ENCODE results near the gene MRPL17.
A peak's percentile ranks its signal among the peaks of the same experiment; 100 is the strongest.
"Not testable (repeated sequence)": the region's sequence is repeated elsewhere in the genome, so short reads cannot be mapped to it uniquely, and the experiment has no call there.

Gene MRPL17

DNA sequence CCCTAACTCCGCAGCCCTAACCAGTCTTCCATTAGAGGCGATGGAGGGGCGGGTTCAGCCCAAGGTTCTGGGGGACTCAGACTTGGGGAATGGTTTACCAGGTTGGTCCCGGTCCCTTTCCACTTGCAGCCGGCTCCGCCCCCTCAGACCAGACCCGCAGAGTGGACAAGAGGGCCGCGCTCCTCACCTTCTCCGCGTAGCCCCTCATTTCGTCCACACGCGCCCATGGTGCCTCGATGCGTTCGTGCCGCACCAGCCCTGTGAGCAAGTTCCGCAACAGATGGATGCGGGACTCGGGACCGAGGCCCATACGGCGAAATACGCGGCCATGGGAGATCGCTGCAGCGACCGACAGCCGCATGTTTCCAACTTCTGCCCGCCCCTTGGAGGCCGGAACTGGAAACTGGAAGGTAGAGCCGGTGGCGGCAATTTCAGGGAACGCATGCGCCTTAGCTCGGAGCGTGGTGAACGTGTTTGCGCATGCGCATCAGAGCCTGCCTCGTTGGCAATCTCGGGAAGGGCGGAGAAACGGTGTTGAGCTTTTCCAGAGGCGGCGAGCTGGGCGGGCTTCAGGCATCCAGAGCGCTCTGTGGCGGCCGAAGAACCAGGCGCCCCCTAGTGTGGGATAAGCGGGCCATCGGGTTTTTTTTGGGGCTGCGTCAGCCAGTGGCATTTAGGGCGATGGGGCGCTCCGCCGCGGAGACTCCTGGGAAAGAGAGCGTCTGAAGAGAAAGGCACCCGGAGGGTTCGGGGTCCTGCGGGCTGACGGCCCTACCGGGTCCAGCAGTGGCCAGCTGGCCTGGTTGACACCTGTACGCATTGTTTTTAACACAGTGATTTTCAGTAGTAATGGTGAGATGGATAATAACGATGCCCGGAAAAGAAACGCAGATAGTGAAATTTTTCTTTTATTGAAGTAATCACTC is at the start of gene MRPL17:
Gene MRPL17 (minus strand): TSS at position 405 of the 926 bp plus-strand sequence. CDS start 44 bp downstream, at position 361.
- peak; percentile 99 for DNase-seq

DNA sequence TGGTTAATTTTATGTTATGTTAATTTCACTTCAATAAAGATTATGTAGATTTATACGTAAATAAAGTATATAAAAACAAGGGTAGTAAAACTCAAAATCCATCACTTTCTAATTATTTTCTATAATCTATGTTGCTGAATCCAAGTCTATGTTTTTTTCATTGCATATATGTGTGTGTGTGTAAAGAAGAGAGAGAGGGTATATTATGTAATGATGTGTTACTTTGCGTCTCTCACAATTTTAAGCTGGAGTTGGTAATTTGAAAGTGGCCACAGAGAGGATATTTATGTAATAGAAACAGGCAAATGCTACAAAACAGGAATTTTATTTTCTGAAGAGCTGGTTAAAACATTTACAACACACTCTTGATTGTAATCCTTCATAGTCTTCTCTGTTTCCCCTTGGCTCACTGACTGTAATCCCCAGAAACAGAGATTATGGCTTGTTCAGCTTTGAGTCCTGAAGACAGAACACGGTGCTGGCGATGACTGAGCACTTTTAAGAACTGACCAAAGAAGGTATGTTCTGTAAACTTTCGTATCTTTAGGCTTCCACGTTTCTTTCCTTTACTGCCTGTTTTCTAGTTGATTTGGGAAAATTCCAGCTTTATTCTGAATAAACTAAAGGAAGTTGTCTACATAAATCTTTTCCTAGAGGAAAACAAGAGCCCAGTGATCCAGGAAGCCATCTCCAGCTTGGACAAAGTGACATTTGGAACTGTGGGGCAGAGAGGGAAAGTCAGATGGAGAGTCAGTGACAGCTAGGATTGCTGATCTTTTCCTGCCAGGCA is 45.0 kb upstream of the MRPL17 start:
- no peak for DNase-seq

DNA sequence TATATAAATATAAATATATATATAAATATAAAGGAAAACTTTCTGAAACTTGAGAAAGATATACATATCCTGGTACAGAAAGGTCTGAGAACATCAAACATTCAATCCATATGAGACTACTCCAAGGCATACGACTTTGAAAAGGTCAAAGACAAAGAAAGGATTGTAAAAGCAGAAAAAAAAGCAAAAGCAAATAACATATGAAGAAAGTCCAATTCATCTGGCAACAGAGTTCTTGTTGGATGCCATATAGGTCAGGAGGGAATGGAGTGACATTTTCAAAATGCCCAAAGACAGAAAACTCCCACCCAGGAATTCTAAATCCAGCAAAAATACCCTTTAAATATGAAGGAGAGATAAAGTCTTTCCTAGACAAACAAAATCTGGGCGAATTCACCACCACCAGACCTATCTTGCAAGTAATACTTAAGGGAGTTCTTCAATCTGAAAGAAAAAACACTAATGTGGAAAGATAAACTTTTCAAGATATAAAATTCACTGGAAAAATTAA is 42.3 kb upstream of the MRPL17 start:
- DNase-seq, result no peak

DNA sequence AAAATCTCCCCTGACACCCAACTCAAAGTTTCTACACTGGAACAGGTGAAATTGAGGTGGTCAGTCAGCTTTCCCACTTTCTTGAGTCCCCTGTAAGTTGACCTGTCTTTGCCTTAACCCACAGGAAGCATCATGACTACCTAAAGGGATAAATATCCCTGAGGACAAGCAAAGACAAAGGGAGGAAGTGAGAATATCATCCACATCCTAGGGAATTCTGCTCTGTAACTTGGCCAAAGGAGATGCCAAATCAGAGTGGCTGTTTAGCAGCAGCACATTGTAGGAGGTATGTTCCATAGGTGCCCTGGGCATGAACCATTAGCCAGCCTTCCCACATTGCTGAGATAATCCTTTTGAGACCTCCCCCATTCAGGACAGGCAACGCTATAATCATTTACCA is 40.9 kb upstream of the MRPL17 start:
- DNase-seq, result no peak

DNA sequence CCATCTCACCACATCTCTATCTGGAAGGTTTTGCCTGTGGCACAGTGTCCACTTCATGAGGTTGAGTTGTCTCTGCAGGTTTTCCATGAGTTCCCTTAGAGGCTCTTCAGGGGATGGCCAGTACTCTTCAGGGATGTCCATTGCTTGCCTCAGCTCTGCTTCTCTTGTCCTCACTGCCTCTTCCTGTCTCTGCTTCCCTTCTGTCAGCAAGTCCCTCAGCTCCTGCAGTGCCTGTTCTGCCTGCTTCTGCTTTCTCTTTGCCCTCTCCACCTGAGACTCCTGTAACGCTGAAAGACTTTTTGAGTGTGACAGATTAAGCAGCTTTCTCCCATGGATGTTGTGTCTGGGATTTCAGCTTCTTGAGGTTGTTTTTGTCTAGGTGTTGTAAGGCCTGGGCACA is 38.2 kb upstream of the MRPL17 start:
- no peak for DNase-seq

DNA sequence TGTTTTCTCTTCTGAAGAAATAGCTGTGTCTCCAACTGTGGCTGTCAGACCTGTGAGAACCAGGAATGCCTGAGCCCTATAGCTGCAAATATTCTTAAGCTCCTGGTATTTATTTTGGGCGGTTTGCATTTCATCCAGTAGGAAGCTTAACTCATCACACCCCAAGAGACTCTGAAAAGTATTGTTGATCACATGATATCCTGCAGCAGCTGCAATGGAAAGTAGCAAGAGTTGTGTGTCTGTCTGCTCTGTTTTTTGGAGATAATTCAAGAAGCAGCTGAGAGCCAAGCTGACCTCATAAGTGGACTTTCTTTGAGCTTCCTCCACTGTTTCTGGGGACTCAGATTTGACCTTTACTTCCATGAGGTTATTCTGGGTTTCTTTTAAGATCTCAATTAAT is 36.4 kb upstream of the MRPL17 start:
- peak; percentile 12 for DNase-seq

DNA sequence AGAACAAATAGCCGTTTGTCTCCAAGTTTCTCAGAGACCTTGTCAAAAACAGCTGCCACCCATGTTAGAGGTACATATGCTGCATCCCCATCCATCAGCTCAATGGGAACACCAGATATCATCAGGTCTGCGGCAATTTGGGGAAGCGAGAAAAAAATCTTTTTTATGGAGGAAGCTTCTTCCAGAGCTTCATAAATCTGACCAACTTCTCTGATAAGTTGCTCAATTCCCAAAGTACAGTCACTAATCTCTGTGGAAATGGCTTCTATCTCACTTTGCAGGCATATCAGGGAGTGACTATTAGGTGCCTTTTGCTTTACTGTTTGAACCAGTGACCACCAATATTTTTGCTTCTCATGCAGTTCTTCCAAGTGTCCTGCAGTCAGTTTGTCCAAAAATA is 34.3 kb upstream of the MRPL17 start:
- DNase-seq, result no peak

DNA sequence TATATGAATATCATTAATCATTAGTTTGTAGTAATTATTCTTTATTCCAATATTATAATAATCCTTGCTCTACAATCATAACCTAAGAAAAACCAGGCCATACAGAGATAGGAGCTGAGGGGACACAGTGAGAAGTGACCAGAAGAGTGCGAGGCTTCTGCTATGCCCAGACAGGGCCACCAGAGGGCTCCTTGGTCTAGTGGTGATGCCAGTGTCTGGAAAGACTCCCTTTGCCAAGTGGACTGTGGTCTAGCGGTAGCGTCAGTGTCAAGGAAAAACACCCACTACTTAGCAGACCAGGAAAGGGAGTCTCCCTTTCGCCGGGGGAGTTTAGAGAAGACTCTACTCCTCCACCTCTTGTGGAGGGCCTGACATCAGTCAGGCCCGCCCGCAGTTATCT is 28.4 kb upstream of the MRPL17 start:
- DNase-seq, result not testable (repeated sequence)

DNA sequence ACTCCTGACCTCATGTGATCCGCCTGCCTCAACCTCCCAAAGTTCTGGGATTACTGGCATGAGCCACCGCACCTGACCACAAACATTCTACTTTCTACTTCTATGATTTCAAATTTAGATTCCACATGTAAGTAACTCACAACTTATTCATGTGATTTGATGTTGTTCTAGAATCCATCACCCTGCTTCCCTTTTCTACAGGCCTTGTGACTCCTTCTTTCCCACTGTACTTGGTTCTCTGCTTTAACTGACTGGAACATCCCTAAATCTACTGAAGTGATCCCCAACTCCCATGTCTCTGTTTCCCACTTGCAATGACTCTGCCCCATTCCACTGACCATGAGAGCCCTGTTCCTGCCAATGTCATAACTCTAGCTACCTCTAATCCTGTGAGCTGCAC is 25.7 kb upstream of the MRPL17 start:
- DNase-seq, result no peak

DNA sequence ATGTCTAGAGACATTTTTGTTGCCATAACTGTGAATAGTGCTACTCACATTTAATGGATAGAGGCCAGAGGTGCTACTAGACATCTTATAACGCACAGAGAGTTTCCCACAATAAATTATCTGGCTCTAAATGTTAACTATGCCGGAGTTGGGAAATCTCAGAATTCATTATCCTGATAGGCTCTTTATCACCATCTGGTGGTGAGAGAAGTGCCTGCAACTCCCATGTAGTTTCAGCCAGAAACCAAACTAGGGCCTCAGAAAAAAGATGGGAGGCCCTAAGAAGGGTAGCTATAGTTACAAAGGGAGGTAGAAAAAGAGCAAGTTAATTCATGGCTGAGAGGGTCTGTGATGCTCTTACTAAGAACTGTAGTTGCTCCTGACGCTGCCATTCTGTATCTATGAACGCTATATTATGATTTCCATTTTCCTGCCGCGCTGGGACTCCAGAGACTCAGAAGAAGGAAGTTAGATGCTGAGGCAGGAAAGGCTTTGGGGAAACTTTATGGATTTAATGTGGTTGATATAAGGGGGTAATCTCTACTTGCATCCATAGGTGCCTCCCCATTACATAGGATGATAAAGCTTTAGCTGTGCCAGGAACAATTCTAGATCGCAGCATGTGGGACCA is 22.9 kb upstream of the MRPL17 start:
- DNase-seq, result peak; percentile 60

DNA sequence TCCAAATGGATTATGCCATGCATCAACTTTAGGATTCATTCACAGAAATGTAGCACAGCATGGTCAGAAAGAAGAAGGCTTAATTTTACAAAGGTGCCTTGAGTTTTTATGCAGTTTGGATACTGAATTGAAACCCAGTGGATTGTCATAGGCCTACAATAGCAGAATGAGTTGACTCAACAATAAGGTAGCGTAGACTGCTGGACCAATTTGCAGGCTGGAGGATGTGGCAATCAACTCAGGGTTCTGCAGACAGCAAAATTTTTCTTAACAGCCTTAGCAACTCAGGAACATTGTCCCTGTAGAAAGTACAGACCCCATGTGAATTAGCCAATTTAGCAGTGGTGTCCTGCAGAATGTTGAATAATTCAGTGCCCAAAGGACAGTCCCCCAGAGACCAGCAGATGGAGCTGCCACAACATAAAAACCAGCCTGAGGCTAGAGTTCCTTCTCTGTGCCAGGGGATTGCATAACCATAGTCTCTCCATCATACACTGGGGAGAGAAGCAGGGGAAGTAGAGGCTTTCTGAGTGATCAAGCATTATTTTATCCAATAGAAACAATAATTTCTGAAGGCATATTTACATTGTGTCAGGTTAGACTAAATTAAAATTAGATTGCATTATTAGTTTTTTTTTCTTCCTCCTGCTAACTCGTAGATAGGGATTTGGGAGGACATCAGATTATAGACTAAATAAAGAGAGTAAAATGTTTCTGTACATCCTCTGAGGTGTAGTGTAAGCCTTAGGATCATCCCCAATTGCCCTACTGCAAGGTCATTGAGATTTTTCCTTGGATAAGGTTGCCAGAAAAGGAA is 20.3 kb upstream of the MRPL17 start:
- DNase-seq, result peak; percentile 60

DNA sequence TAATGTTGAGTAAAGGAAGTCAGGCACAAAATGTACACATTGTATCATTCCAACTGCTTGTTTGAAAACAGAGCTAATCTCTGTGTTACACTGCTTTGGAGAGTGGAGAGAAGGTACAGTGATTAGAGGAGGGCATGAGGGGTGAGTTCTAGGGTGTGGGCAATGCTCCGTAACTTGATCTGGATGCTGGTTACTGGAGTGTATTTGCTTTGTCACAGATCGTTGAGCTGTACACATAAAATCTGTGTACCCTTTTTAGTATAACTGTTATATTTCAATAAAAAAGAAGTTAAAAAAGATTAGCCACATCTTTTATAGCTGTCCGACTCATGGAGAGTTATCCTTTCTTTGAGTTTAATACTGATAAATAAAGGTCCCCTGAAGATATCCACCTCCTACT is 18.8 kb upstream of the MRPL17 start:
- DNase-seq, result not testable (repeated sequence)

DNA sequence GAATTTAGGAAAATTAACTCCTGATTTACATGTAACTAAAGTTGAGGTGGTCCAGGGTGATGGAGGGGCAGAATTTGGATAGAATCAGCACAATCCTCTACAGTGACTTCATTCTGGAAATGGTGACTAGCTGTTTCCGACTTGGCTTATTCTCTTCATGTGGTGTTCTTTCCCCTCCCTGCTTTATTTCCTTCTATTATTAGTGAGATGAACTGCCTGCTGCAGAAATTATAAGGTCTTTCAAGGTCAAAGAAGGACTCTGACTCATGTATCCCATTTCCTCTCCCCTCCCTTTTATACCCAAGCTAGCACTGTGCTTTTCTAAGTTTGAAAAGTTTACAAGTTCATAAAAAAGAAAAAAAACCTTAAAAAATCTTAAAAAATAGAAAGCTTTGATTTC is 12.2 kb upstream of the MRPL17 start:
- peak; percentile 64 for DNase-seq

DNA sequence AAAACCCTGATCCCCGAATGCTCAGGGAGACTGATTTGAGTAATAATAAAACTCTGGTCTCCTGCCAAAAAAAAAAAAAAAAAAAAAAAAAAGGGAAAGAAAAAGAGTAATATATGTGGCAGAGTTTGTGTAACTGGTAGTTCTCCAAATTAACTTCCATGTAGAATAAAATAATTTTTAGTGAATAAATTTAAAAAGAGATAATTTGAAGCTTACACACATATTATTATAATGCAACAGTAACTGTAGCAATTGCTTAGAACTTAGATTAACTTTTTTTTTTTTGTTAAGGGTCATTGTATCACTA is 11.0 kb upstream of the MRPL17 start:
- DNase-seq, result no peak

DNA sequence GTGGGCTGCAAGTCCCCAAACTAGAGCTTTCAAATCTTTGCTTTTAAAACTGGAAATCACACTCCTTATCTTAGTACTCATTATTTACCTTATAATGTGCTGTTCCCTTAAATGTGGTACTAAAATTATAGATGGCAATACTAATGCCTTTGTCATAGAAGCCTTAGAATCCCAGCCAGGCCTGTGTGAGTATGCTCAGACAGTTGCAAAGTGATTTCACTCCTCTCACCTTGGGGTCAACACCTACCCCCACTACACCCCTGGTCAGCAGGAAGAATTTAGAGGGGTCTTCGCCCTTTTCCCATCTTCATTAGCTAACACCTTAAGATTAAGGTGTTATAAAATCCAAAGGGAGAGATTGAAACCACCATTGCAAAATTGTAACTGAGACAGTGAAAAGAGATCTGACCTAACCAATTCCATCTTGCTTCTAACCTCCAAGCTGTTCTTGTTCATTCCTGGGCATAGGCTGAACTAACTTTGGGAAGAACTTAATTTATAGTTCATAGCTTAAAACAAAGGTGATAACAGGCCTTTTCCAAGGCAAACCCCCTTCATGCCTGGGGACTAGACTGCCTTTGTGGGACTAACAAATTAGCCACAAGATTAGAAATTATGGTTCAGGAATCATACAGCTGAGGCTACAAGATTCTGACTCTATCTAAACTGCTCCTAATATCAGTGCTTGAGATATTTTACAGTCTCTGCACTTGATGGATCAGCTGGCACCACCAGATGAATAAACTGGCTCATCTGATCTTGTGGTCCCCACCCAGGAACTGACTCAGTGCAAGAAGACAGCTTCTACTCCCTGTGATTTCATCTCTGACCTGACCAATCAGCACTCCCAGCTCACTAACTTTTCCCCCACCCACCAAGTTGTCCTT is 10.4 kb upstream of the MRPL17 start:
- DNase-seq, result peak; percentile 84

DNA sequence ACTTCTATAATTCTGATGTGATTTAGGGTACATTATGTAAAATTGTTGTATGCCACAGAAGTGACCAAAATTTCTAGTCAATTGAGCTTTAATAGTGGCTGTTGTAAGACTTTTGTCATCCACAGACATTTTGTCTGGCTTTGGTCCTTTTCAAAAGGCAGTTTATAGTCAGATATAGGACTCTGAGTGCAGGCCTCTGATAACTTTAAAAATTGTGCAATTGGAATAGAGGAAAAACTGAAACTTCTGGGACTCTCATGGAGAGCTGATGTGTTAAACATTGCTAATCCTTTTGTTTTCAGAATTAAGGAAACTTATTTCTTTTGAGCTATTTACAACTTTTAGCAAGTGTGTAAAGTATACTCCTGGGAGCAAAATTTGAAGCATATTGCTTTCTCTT is 9.0 kb upstream of the MRPL17 start:
- DNase-seq, result no peak

DNA sequence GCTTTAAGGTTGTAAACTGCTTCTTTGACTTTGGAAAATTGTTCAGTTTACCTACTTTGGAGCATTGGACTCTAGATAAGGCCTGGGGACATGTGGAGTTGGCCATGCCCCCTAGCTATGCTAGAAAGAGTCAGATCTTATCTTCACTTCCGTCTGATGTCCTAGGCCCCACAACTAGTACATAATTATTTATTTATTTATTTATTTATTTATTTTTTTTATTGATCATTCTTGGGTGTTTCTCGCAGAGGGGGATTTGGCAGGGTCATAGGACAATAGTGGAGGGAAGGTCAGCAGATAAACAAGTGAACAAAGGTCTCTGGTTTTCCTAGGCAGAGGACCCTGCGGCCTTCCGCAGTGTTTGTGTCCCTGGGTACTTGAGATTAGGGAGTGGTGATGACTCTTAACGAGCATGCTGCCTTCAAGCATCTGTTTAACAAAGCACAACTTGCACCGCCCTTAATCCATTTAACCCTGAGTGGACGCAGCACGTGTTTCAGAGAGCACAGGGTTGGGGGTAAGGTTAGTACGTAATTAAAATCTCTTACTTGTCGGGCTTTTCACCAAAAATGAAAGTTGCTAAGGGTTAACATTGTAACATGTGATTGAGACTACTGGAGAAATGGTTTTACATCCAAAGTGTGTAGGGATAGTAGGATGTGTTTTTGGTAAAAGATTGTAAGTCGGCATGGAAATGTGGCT is 7.4 kb upstream of the MRPL17 start:
- DNase-seq, result not testable (repeated sequence)

DNA sequence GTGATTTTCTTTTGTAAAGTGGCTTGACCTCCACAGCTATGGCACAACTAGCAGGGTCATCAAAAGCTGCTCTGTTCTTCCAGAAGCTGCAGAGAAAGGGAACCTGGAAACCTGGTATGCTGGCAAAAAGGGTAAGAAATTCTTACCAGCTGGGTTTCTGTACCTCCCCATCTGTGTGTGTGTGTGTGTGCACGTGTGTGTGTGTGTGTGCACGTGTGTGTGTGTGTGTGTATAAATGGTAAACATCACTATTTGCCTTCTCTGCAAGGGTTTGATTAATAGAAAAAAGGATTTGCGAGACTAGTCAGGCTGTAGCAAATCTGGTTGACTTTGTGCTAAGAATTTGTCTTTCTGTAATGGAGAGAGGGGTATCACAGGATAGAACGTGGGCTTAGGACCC is 4.7 kb upstream of the MRPL17 start:
- no peak for DNase-seq

DNA sequence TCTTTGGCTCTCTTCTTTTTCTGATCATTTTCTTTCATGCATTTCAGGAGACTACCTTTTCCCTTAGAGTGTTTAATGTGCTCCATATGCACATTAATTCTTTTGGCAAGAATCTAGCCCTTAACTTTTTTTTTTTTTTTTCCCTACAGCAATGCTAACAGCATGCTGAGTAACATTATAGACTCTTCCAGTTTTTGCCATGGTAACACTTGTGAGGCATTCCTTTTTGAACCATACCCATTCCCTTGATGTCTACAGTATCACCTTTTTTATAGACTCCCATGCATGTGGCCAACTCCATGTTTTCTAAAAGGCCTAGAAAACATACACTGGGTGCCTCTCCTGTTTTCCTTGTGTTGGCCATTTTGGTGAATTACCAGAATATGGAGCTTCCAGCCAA is 2.9 kb upstream of the MRPL17 start:
- DNase-seq, result no peak

DNA sequence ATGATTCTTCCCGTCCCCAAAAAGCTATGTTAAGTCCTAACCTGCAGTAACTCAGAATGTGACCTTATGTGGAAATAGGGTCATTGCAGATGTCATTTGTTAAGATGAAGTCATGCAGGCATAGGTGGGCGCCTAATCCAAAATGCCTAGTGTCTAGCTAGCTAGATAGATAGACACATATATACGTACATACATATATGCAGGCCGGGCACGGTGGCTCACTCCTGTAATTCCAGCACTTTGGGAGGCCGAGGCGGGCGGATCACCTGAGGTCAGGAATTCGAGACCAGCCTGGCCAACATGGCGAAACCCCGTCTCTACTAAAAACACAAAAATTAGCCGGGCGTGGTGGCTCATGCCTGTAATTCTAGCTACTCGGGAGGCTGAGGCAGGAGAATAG is 928 bp upstream of the MRPL17 start:
- DNase-seq, result not testable (repeated sequence)

DNA sequence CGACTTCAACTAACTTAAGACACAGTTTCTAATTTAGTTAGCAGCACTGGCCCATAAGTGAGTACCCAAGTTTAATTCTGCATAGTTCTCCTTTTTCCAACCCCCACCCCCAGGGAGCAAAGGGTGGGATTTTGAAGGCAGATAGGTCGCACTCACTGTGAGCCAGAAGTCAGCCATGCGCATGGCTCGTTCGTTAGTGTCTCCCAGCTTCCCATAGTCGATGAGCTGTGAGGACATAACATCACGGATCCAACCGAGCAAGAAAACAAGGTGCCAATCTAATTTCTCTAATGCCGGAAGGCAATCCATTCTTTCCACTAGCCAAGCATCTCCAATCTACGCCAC is 577 bp downstream of the MRPL17 start:
- DNase-seq, result no peak

All from fibroblast of upper back skin (primary cell).